Testis (tissue), 5 donors: ENCODE data around the gene SLC4A9. TPM values are rescaled to one million over a fixed set of nuclear protein-coding genes. Genes with fewer than 3 reads are reported as not detected.

Experiments
- DNase-seq: peaks from one replicate; pipeline ENCODE4 v3.0.0-alpha.2; 2019
- H3K27ac ChIP-seq, 2 donors: fragments of 200-600 bp; sonication (generic); one replicate each; pipeline ENCODE4 v1.5.1; 2019
- H3K27me3 ChIP-seq: fragments of 200-600 bp; sonication (generic); one replicate; pipeline ENCODE4 v1.5.1; 2019
- H3K36me3 ChIP-seq: fragments of 200-600 bp; sonication (generic); one replicate; pipeline ENCODE4 v1.5.1; 2017; ENCODE audit warnings: low read depth; ENCODE audit errors: missing control alignments
- H3K4me1 ChIP-seq: fragments of 200-600 bp; sonication (generic); one replicate; pipeline ENCODE4 v1.5.1; 2019
- H3K4me3 ChIP-seq, 2 donors: fragments of 200-600 bp; sonication (generic); one replicate each; pipeline ENCODE4 v1.5.1; 2017 to 2019
- H3K9me3 ChIP-seq: fragments of 200-600 bp; sonication (generic); one replicate; pipeline ENCODE4 v1.5.1; 2017
- CTCF ChIP-seq, 3 experiments: fragments of 450-650 bp in 2 of 3; fragments of 200-600 bp in 1 of 3; sonication (generic) in 1 of 3; IDR thresholded peaks; one replicate each; pipeline ENCODE4 v1.5.1; 2016 to 2019; ENCODE audit warnings: antibody characterized with exemption in 3 of 3, mild to moderate bottlenecking in 2 of 3, moderate library complexity in 1 of 3
- POLR2A ChIP-seq: fragments of 450-650 bp; IDR thresholded peaks from one replicate; pipeline ENCODE4 v1.6.1; 2017; ENCODE audit warnings: antibody characterized with exemption, mild to moderate bottlenecking, moderate library complexity
- WGBS, 2 donors: methylation state at CpG; one replicate each; pipeline ENCODE4 v1.1.5; 2018; 5-methylcytosine and 5-hydroxymethylcytosine counted together
- intact Hi-C: fragments of 100-400 bp; cut with DNase I; formaldehyde crosslinking; loops from one replicate; pipeline ENCODE4 v1.15.1; 2023; ENCODE audit warnings: low total_unique reads
- long read RNA-seq, 2 donors: transcript quantifications; one replicate each; lab custom pipeline, GENCODE V29; 2026
- polyA plus RNA-seq: library from polyadenylated mRNA; stranded (reverse); fragments of 350-450 nt; fragmentation: Illumina TruSeq; extraction: RNeasy Lipid Tissue Mini Kit (QIAGEN cat#74804); gene quantifications from one replicate; pipeline ENCODE4 v1.2.3, GENCODE V29; 2014; ENCODE audit warnings: low read depth, low replicate concordance; ENCODE audit not compliant: insufficient read depth
- total RNA-seq, 2 donors: library from RNA; depleted of rRNA; stranded (reverse); fragments of >200 nt; gene quantifications; one replicate each; pipeline ENCODE4 v1.2.3, GENCODE V29; 2016

The SLC4A9 gene
- 1 to 10 TPM in 1 of 2 donors, under 1 TPM in 1; 0.81 to 1.2 TPM for total RNA-seq
- 1.2 TPM for polyA plus RNA-seq
- long read RNA-seq, donor 1 = 0 reads
- long read RNA-seq, donor 2 = 0 reads

- no peaks in the 10 kb centered on the region for H3K36me3 ChIP-seq
- DNase-seq = no peak
- no peak within 1 kb of the TSS for H3K4me3 ChIP-seq
- 94% methylated on average over 2 of the region's 2 CpGs; no CpG with 5 or more reads in 1 of the 2 donors for WGBS, 2 donors
- H3K4me1 ChIP-seq = no peaks in the 10 kb centered on the region
- H3K27me3 ChIP-seq = no peaks in the 10 kb centered on the region
- no peak within 1 kb of the TSS for H3K27ac ChIP-seq
- H3K9me3 ChIP-seq = no peaks in the 10 kb centered on the region
- TF ChIP-seq POLR2A (no peak), CTCF (IDR thresholded peaks at IDR 0.05) (no peak)
- intact Hi-C loops = no loop called here
Observed at GRCh38 chr5:140360101-140360500, at the start of gene SLC4A9. TSS of gene SLC4A9 (plus strand) at chr5:140360194. CDS start at chr5:140360237, 43 bp downstream.

- no peaks in the 10 kb centered on the region for H3K4me1 ChIP-seq
- no peak overlapping the region for H3K27ac ChIP-seq
- H3K4me3 ChIP-seq = no peak overlapping the region
- no peaks in the 10 kb centered on the region for H3K27me3 ChIP-seq
- no peaks in the 10 kb centered on the region for H3K9me3 ChIP-seq
- WGBS, 2 donors = 84 to 91% methylated on average over 2 of the region's 2 CpGs
- TF ChIP-seq POLR2A (no peak), CTCF (IDR thresholded peaks at IDR 0.05) (no peak)
- intact Hi-C loops = no loop called here
- DNase-seq = no peak
- no peaks in the 10 kb centered on the region for H3K36me3 ChIP-seq
Observed at GRCh38 chr5:140310434-140310833, 49.6 kb upstream of the SLC4A9 start.

GRCh38 chr5:140311011-140311467 is 49.0 kb upstream of the SLC4A9 start:
- H3K27me3 ChIP-seq = no peaks in the 10 kb centered on the region
- H3K36me3 ChIP-seq = no peaks in the 10 kb centered on the region
- H3K4me1 ChIP-seq = no peaks in the 10 kb centered on the region
- DNase-seq = no peak
- no peaks in the 10 kb centered on the region for H3K9me3 ChIP-seq
- WGBS, 2 donors = 83 to 84% methylated on average over 5 of the region's 5 CpGs
- H3K4me3 ChIP-seq = no peak overlapping the region
- intact Hi-C loops = no loop called here
- no peak overlapping the region for H3K27ac ChIP-seq
- TF ChIP-seq POLR2A (no peak), CTCF (IDR thresholded peaks at IDR 0.05) (no peak)

- no peaks in the 10 kb centered on the region for H3K36me3 ChIP-seq
- H3K27ac ChIP-seq = peak overlapping the region in 1 of 2 donors; percentile 27
- WGBS, 2 donors = 50 to 60% methylated on average over 4 of the region's 4 CpGs
- no peak for DNase-seq
- H3K4me3 ChIP-seq = no peak overlapping the region
- TF ChIP-seq CTCF (IDR thresholded peaks at IDR 0.05) (no peak), POLR2A (no peak)
- no peaks in the 10 kb centered on the region for H3K27me3 ChIP-seq
- intact Hi-C loops = no loop called here
- H3K9me3 ChIP-seq = no peaks in the 10 kb centered on the region
- H3K4me1 ChIP-seq = no peaks in the 10 kb centered on the region
Observed at GRCh38 chr5:140312067-140312790, 47.8 kb upstream of the SLC4A9 start.
